Fibroblast of pulmonary artery (primary cell): ENCODE data around the gene WWOX.

Experiments
- DNase-seq: peaks from one replicate; pipeline ENCODE4 v3.0.0-alpha.2; 2010; ENCODE audit warnings: low read depth
- H3K4me3 ChIP-seq: replicated peaks from 2 replicates; pipeline ENCODE4 v1.5.1; 2011; ENCODE audit warnings: low read depth, mild to moderate bottlenecking, control low read depth, low read length, moderate library complexity
- TF ChIP-seq, protein P1 (sequence below): IDR thresholded peaks from 2 replicates; pipeline ENCODE4 v1.5.1; 2011; ENCODE audit warnings: mild to moderate bottlenecking, control low read depth, low read length, inconsistent platforms; ENCODE audit errors: missing control alignments

WWOX gene

DNA sequence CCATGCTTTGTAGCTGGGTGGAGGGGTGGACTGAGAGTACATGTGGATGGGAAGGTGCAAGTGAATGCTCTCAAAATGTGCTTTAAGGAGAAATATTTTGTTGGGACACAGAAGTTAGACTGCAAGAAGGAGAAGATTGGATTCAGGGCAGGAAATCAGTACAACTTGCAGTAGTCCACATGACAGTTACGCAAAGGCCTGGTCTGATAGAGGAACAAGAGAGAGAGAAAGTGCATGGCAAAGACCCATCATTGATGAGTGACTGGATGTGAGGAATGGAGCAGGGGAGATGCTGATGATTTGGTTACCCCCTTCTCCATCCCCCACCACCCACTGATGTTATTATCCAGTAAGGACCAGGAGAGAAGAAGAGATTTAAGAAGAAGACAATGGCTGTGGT lies 1028.3 kb downstream of the WWOX start:
- H3K4me3 ChIP-seq: no peak overlapping the region
- TF ChIP-seq, protein P1, sequence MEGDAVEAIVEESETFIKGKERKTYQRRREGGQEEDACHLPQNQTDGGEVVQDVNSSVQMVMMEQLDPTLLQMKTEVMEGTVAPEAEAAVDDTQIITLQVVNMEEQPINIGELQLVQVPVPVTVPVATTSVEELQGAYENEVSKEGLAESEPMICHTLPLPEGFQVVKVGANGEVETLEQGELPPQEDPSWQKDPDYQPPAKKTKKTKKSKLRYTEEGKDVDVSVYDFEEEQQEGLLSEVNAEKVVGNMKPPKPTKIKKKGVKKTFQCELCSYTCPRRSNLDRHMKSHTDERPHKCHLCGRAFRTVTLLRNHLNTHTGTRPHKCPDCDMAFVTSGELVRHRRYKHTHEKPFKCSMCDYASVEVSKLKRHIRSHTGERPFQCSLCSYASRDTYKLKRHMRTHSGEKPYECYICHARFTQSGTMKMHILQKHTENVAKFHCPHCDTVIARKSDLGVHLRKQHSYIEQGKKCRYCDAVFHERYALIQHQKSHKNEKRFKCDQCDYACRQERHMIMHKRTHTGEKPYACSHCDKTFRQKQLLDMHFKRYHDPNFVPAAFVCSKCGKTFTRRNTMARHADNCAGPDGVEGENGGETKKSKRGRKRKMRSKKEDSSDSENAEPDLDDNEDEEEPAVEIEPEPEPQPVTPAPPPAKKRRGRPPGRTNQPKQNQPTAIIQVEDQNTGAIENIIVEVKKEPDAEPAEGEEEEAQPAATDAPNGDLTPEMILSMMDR: no peak
- no peak for DNase-seq

DNA sequence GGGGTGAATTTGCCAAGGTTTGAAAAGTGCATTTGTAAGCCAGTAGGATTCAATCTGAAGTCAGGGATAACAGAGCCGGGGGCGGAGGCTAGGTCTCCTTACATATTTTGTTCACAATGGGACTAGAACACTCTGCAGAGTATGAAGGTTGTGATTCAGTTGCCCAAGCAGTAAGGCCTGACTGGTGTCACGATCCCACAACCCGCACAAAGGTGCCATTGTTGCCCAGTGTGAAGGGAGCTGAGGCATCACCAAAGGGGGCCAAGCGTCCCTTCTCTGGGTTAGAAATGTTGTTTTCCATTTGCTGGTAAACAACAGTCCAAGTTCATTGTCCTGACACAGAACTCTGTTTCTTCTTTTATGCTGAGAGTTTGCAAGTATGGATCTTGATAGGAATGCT lies 1029.3 kb downstream of the WWOX start:
- no peak overlapping the region for H3K4me3 ChIP-seq
- TF ChIP-seq, protein P1: no peak
- DNase-seq: no peak

DNA sequence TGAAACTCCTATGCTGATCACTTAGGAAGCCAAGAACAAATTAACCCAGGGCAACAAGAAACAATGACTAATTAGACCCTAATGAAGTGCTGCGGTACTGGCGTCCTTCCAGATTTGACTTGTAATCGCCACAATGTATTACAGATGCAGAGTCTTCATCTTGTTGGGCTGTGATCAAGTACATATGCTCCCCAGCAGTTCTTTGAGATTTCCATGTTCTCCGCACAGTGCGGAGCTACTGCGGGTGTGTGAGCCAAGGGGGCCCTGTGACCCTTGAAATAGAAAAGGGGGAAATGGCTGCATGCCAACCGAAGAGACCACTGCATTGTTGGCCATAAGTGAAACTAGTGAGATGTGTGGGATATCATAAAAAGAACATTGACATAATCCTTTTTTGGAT lies 1031.2 kb downstream of the WWOX start:
- H3K4me3 ChIP-seq: no peak overlapping the region
- no peak for DNase-seq
- TF ChIP-seq, protein P1: no peak

DNA sequence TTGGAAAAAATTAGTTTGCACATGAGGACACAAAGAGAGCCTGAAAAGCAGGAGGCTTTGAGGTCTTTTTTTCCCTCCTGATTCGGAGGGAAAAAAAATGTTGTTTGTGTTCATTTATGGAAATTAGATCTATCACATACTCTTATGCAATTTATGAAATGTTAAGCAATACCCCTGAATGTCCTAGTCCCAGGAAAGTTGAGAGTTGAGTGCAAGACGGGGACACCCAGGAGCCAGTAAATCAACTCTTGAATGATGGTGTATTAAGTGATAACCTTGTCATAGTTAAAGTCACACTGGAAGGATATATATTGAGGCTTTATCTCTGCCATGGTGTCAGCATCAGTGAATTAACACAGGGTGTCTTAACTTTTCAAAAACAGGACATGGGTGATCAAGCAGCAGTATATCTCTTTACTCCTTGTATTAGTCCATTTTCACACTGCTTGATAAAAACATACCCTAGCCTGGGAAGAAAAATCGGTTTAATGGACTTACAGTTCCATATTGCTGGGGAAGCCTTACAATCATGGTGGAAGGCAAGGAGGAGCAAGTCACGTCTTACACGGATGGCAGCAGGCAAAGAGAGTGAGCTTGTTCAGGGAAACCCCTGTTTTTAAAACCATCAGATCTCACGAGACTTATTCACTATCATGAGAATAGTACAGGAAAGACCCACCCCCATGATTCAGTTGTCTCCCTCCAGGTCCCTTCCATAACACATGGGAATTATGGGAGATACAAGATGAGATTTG lies 1032.0 kb downstream of the WWOX start:
- DNase-seq: no peak
- TF ChIP-seq, protein P1: no peak
- no peak overlapping the region for H3K4me3 ChIP-seq

DNA sequence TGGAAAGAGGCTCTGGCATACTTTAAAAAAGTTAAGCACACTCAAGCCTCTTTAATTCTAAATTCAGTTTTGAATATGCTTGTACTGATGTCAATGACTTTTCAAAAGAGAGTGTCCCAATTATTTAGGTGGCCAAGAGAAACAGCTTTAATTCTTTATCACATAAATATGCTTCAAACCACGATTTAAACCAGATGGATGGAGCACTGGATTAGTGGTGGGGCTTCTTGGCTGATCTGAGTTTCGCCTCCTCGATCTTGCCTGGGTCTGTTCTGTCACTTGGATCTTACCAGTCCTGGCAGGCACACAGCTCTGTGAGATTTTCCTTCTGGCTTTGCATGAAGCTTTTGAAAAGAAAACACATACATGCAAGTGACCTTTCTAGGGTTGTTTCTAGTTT lies 1033.2 kb downstream of the WWOX start:
- TF ChIP-seq, protein P1: no peak
- DNase-seq: no peak

DNA sequence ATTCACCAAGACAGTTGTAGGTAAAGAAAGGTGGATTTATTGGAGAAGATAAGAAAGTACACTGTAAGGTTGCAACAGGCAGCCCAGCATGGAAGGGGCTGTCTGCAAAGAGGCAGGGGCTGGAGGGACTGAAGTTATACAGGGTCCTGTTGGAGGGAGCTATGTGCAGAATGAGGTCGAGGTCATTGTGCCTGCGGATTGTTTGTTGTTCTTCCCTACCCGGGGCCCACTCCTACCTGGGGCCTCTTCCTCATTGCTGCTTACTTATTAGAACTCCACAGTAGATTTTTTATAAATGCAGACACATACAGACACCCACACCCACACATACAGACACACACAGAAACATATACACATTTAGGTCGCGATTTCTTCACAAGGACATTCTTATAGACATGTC lies 1034.8 kb downstream of the WWOX start:
- no peak overlapping the region for H3K4me3 ChIP-seq
- TF ChIP-seq, protein P1: no peak
- DNase-seq: no peak

More for the DNA sequence above, 1033.2 kb downstream of the WWOX start:
- H3K4me3 ChIP-seq: no peak overlapping the region

DNA sequence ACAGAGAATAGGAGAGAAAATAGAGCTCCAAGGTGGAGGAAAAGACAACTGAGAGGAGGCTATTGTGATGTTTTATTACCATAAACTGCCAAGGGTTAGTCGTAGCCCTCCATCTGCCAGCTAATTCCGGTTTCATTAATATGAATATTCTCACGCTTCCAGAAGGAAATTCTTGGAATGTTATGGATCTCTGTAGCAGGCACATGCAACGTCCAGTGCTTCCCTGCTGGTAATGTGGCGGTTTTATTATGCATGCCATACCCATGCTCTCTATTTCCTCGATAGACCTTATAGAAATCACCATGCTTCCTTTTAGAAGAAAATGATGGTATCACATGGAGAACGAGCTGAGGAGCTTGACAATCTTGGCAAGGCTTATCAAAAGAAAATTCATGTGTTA lies 1037.5 kb downstream of the WWOX start:
- TF ChIP-seq, protein P1: no peak
- H3K4me3 ChIP-seq: no peak overlapping the region
- DNase-seq: no peak
